CD4-positive, alpha-beta T cell (primary cell): ENCODE measurements around the gene GIPC2. TPM values are rescaled to one million over a fixed set of nuclear protein-coding genes. Genes with fewer than 3 reads are reported as not detected.

Experiments used
- ATAC-seq: fragments of 200-7000 bp; cut with Tn5 transposase; one replicate; pipeline ENCODE4 v1.10.0; 2022; ENCODE audit warnings: mild to moderate bottlenecking; ENCODE audit not compliant: poor library complexity
- CTCF ChIA-PET: fragments of 350-600 bp; sonication (Branson Sonifier 250); formaldehyde crosslinking; loops from one replicate; lab custom pipeline; 2021; ENCODE audit warnings: antibody characterized with exemption, inconsistent platforms; lab: Charles Lee
- POLR2A ChIA-PET: fragments of 350-600 bp; sonication (Branson Sonifier 250); formaldehyde crosslinking; loops from one replicate; lab custom pipeline; 2021; ENCODE audit warnings: antibody characterized with exemption, inconsistent platforms; lab: Charles Lee
- DNase-seq, 14 experiments: peaks; one replicate each; pipeline ENCODE4 v3.0.0-alpha.2; 2013 to 2020; ENCODE audit warnings: mixed read lengths in 2 of 14
- H3K27ac ChIP-seq, 2 donors: one replicate each; pipeline versions ENCODE4 v1.5.1 to v1.7.0; 2013; ENCODE audit warnings: low read length in 2 of 2, low read depth in 1 of 2, mild to moderate bottlenecking in 1 of 2
- H3K27me3 ChIP-seq, 2 experiments: 1 replicate in 1 of 2; 2 replicates in 1 of 2; pipeline versions ENCODE4 v1.6.1 to v1.7.0; 2013; ENCODE audit warnings: low read length in 2 of 2, control low read depth in 1 of 2, mild to moderate bottlenecking in 1 of 2, moderate library complexity in 1 of 2; ENCODE audit not compliant: insufficient read depth in 2 of 2, control insufficient read depth in 1 of 2
- H3K36me3 ChIP-seq: one replicate; pipeline ENCODE4 v1.6.1; 2013; ENCODE audit warnings: low read length, control low read depth; ENCODE audit not compliant: insufficient read depth
- H3K4me1 ChIP-seq: one replicate; pipeline ENCODE4 v1.6.1; 2013; ENCODE audit warnings: low read length, control low read depth; ENCODE audit not compliant: insufficient read depth
- H3K4me3 ChIP-seq: one replicate; pipeline ENCODE4 v1.5.1; 2013; ENCODE audit warnings: mild to moderate bottlenecking, low read length, moderate library complexity
- H3K9me3 ChIP-seq, 2 experiments: 1 replicate in 1 of 2; 2 replicates in 1 of 2; pipeline versions ENCODE4 v1.6.1 to v1.7.0; 2013; ENCODE audit warnings: low read length in 2 of 2, mild to moderate bottlenecking in 2 of 2, control low read depth in 1 of 2, moderate library complexity in 1 of 2; ENCODE audit not compliant: control insufficient read depth in 1 of 2, insufficient read depth in 1 of 2
- H3K27ac Mint-ChIP-seq: one replicate; pipeline ENCODE4 v1.8.0; 2020; ENCODE audit warnings: mixed read lengths
- H3K27me3 Mint-ChIP-seq: one replicate; pipeline ENCODE4 v1.8.0; 2021; ENCODE audit warnings: mixed read lengths
- H3K36me3 Mint-ChIP-seq: one replicate; pipeline ENCODE4 v1.8.0; 2021; ENCODE audit warnings: low read depth, mixed read lengths
- H3K4me1 Mint-ChIP-seq: one replicate; pipeline ENCODE4 v1.8.0; 2021; ENCODE audit warnings: low read depth, mixed read lengths
- H3K4me3 Mint-ChIP-seq: one replicate; pipeline ENCODE4 v1.8.0; 2020; ENCODE audit warnings: mild to moderate bottlenecking, mixed read lengths
- H3K9me3 Mint-ChIP-seq: one replicate; pipeline ENCODE4 v1.8.0; 2020; ENCODE audit warnings: mixed read lengths
- CTCF ChIP-seq: fragments of 200-600 bp; IDR thresholded peaks from one replicate; pipeline ENCODE4 v1.8.0; 2022; ENCODE audit warnings: antibody characterized with exemption, mild to moderate bottlenecking
- intact Hi-C, 2 experiments: fragments of 100-400 bp; cut with DNase I in 1 of 2; cut with micrococcal nuclease in 1 of 2; formaldehyde crosslinking; loops; one replicate each; pipeline versions ENCODE4 v1.15.1 to v1.9.0; 2023 to 2025; cut with DNase I, micrococcal nuclease
- total RNA-seq, 174 experiments: library from RNA in 2 of 174; stranded (reverse) in 2 of 174; gene quantifications; one replicate each; pipeline ENCODE4 v1.2.3 and lab custom pipeline; 2021 to 2026

The GIPC2 gene
- total RNA-seq, 2 experiments from 2014 or later, result not detected

GRCh38 chr1:78091886-78092285 lies 46.1 kb downstream of the GIPC2 start:
- intact Hi-C loops, result no loop called here
- no peak overlapping the region for H3K4me3 Mint-ChIP-seq
- H3K36me3 Mint-ChIP-seq, result no peaks in the 10 kb centered on the region
- Histone ChIP-seq H3K27me3 (no peaks in the 10 kb centered on the region), H3K27ac (no peak overlapping the region), H3K9me3 (peaks cover 0 to 2% of the 10 kb centered on the region in 2 experiments), H3K4me1 (no peaks in the 10 kb centered on the region), H3K36me3 (no peaks in the 10 kb centered on the region), H3K4me3 (no peak overlapping the region)
- ChIA-PET CTCF (interaction anchor here (1.2 to 1.5 kb wide), 2 partner anchors 8 to 13 kb away, joined by 3 read pairs; no protein-coding TSS in a partner anchor), POLR2A (no interaction called here)
- no peak for TF ChIP-seq CTCF
- ATAC-seq, result no peak
- no peak overlapping the region for H3K27ac Mint-ChIP-seq
- H3K27me3 Mint-ChIP-seq, result peaks cover 10% of the 10 kb centered on the region
- no peaks in the 10 kb centered on the region for H3K4me1 Mint-ChIP-seq
- DNase-seq, result no peak
- H3K9me3 Mint-ChIP-seq, result peaks cover 7% of the 10 kb centered on the region

DNA sequence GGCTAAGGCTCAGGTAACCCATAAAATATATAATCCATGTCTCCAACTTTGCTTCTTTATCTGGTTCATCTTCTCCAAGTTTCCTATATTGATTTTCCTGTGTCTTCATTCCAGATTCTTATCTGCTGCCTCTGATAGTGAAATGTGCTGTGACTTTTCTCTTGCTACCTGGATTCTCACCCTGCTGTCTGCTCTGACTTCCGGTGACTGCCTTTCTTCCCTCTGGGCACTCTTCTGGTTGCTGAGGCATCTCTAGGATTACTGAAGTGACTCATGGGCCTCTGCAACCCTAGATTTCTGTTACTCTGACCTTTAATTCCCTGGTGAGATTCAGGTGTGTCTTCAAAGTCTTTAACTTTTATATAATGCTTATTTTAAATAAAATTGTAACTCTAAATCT lies 46.9 kb downstream of the GIPC2 start:
- Mint-ChIP-seq H3K4me3 (no peak overlapping the region), H3K27me3 (peaks cover 10% of the 10 kb centered on the region), H3K4me1 (no peaks in the 10 kb centered on the region), H3K36me3 (no peaks in the 10 kb centered on the region), H3K27ac (no peak overlapping the region), H3K9me3 (peaks cover 5% of the 10 kb centered on the region)
- DNase-seq (no peak), ATAC-seq (no peak)
- Histone ChIP-seq H3K9me3 (no peaks in the 10 kb centered on the region), H3K27ac (no peak overlapping the region), H3K36me3 (no peaks in the 10 kb centered on the region), H3K4me1 (no peaks in the 10 kb centered on the region), H3K4me3 (no peak overlapping the region), H3K27me3 (no peaks in the 10 kb centered on the region)
- POLR2A ChIA-PET, result no interaction called here
- CTCF ChIA-PET, result no interaction called here
- TF ChIP-seq CTCF, result no peak
- intact Hi-C loops, result no loop called here

DNA sequence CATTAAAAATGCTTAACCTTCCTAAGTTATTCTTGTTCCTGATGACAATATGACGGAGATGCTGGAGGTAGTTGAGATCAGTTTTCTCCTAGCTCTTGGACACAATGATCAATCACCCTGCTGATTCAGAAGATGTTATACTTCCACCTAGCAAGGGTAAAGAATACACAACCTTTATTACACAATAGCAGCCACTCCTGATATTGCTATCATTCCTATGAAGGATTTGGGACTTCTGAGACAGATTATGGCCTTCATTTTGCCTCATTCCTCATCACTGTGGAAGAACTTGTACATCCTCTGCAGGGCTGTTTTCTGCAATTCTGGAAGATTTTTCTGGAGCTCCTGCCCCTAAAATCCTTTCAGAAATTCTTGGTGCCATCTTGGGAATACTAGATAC lies 47.8 kb downstream of the GIPC2 start:
- Mint-ChIP-seq H3K4me3 (no peak overlapping the region), H3K9me3 (peaks cover 2% of the 10 kb centered on the region), H3K36me3 (no peaks in the 10 kb centered on the region), H3K4me1 (no peaks in the 10 kb centered on the region), H3K27ac (no peak overlapping the region), H3K27me3 (peaks cover 16% of the 10 kb centered on the region)
- Histone ChIP-seq H3K4me1 (no peaks in the 10 kb centered on the region), H3K36me3 (no peaks in the 10 kb centered on the region), H3K9me3 (no peaks in the 10 kb centered on the region), H3K4me3 (no peak overlapping the region), H3K27ac (no peak overlapping the region), H3K27me3 (no peaks in the 10 kb centered on the region)
- DNase-seq (no peak), ATAC-seq (no peak)
- CTCF ChIA-PET, result no interaction called here
- TF ChIP-seq CTCF, result no peak
- intact Hi-C loops, result no loop called here
- POLR2A ChIA-PET, result interaction anchor here (1.2 kb wide), 1 partner anchor 11 kb away, joined by 3 read pairs; no protein-coding TSS in a partner anchor
